Measurements from ENCODE around the gene OSBPL5.

GRCh38 chr11:3134218-3134621, 30.9 kb downstream of the OSBPL5 start:
- no peak for TF ChIP-seq POLR2A (IDR thresholded peaks at IDR 0.05)
- TF ChIP-seq CTCF (IDR thresholded peaks at IDR 0.05): no peak

Measured in uterus (tissue), 2 donors.